T-helper 1 cell treated with Interleukin-12 subunit alpha and Interleukin-12 subunit beta and Interleukin-4 antibody, amounts not matched to agents 30 μg/mL and 1 μg/mL, for 36 hours (primary cell): ENCODE data around the gene MARCHF6.
A peak's percentile ranks its signal among the peaks of the same experiment; 100 is the strongest.
"Not testable (repeated sequence)": the region's sequence is repeated elsewhere in the genome, so short reads cannot be mapped to it uniquely, and the experiment has no call there.

Experiments used
- H3K27ac Mint-ChIP-seq: one replicate; pipeline ENCODE4 v1.8.0; 2021; ENCODE audit warnings: mild to moderate bottlenecking, mixed read lengths
- H3K27me3 Mint-ChIP-seq: one replicate; pipeline ENCODE4 v1.8.0; 2021; ENCODE audit warnings: low read depth, mixed read lengths
- H3K36me3 Mint-ChIP-seq: one replicate; pipeline ENCODE4 v1.8.0; 2021; ENCODE audit warnings: low read depth, mixed read lengths
- H3K4me1 Mint-ChIP-seq: one replicate; pipeline ENCODE4 v1.8.0; 2021; ENCODE audit warnings: low read depth, mixed read lengths
- H3K4me3 Mint-ChIP-seq: one replicate; pipeline ENCODE4 v1.8.0; 2021; ENCODE audit warnings: mild to moderate bottlenecking, moderate library complexity, mixed read lengths
- H3K9me3 Mint-ChIP-seq: one replicate; pipeline ENCODE4 v1.8.0; 2021; ENCODE audit warnings: mixed read lengths

The MARCHF6 gene, protein sequence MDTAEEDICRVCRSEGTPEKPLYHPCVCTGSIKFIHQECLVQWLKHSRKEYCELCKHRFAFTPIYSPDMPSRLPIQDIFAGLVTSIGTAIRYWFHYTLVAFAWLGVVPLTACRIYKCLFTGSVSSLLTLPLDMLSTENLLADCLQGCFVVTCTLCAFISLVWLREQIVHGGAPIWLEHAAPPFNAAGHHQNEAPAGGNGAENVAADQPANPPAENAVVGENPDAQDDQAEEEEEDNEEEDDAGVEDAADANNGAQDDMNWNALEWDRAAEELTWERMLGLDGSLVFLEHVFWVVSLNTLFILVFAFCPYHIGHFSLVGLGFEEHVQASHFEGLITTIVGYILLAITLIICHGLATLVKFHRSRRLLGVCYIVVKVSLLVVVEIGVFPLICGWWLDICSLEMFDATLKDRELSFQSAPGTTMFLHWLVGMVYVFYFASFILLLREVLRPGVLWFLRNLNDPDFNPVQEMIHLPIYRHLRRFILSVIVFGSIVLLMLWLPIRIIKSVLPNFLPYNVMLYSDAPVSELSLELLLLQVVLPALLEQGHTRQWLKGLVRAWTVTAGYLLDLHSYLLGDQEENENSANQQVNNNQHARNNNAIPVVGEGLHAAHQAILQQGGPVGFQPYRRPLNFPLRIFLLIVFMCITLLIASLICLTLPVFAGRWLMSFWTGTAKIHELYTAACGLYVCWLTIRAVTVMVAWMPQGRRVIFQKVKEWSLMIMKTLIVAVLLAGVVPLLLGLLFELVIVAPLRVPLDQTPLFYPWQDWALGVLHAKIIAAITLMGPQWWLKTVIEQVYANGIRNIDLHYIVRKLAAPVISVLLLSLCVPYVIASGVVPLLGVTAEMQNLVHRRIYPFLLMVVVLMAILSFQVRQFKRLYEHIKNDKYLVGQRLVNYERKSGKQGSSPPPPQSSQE

GRCh38 chr5:10353241-10354047 is at the start of gene MARCHF6:
TSS of gene MARCHF6 (plus strand) at chr5:10353695. CDS start at chr5:10353899, 204 bp downstream.
- peaks cover 30% of the 10 kb centered on the region for H3K4me1 Mint-ChIP-seq
- H3K4me3 Mint-ChIP-seq, result peak within 1 kb of the TSS; percentile 98
- H3K9me3 Mint-ChIP-seq, result no peaks in the 10 kb centered on the region
- peak within 1 kb of the TSS; percentile 99 for H3K27ac Mint-ChIP-seq
- H3K27me3 Mint-ChIP-seq, result no peaks in the 10 kb centered on the region
- no peaks in the 10 kb centered on the region for H3K36me3 Mint-ChIP-seq

DNA sequence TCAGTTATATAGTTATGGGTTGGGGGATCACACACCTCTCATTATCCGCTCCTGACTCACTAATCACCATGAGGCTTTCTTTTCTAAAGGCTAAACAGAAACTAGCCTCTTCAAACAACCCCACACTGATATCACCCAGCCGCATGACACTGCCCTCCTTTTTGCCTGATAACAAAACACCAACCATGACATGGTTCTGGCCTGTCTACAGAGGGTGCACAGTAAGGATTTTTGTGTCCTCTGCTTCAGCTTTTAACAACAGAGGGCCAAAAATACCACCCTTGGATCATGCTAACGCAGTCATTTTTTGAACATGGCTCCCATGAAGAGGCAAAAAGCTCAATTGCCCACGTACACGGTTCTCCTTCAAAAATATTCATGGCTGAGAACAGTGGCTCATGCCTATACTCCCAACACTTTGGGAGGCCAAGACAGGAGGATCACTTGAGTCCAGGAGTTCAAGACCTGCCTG is 49.8 kb upstream of the MARCHF6 start:
- Mint-ChIP-seq H3K9me3 (no peaks in the 10 kb centered on the region), H3K4me1 (peaks cover 4% of the 10 kb centered on the region), H3K27me3 (peaks cover 36% of the 10 kb centered on the region), H3K4me3 (no peak overlapping the region), H3K36me3 (no peaks in the 10 kb centered on the region), H3K27ac (no peak overlapping the region)

DNA sequence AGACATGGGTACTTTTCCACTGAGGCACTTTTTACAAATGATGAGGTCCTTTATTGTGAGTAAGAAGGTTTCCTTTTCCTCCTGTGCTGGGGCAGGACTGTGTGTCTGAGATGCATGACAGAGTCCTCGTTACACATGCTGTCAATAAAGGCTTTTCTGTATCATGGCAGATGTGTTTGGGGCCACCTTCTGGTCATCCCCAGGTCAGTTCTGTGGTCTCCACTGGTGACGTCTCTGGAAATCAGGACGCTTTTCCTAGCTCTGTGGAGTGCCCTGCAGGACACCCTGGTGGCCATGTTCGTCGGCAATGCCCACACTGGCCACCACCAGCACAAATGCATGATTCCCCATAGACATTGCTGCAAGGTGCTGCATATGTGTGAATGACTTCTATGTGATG is 48.6 kb upstream of the MARCHF6 start:
- H3K9me3 Mint-ChIP-seq, result no peaks in the 10 kb centered on the region
- no peak overlapping the region for H3K27ac Mint-ChIP-seq
- no peaks in the 10 kb centered on the region for H3K36me3 Mint-ChIP-seq
- no peak overlapping the region for H3K4me3 Mint-ChIP-seq
- peaks cover 4% of the 10 kb centered on the region for H3K4me1 Mint-ChIP-seq
- H3K27me3 Mint-ChIP-seq, result peaks cover 45% of the 10 kb centered on the region

DNA sequence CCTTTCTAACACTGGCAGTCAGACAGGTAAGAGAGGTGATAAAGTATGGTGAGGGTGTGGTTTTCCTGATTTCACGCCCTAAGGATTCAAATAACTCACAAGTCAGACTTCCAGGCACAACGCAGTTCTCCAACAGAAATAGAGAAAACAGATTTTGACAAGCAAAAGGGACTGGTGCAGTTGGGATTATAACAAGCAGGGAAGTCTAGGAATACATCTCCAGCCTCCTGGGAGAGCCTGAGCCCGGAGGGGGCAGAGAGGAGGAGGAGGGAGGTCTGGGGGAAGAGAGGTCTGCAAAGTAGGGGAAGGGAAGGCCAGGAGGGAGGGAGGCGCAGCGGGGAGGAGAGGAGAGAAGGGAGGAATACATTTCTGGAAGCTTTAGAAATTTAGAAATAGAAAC is 47.4 kb upstream of the MARCHF6 start:
- Mint-ChIP-seq H3K27ac (no peak overlapping the region), H3K9me3 (no peaks in the 10 kb centered on the region), H3K4me3 (no peak overlapping the region), H3K4me1 (peaks cover 8% of the 10 kb centered on the region), H3K27me3 (peaks cover 48% of the 10 kb centered on the region), H3K36me3 (no peaks in the 10 kb centered on the region)

- H3K9me3 Mint-ChIP-seq, result no peaks in the 10 kb centered on the region
- H3K27me3 Mint-ChIP-seq, result peaks cover 49% of the 10 kb centered on the region
- peak overlapping the region; percentile 76 for H3K4me3 Mint-ChIP-seq
- no peak overlapping the region for H3K27ac Mint-ChIP-seq
- no peaks in the 10 kb centered on the region for H3K36me3 Mint-ChIP-seq
- H3K4me1 Mint-ChIP-seq, result peaks cover 8% of the 10 kb centered on the region
Observed at GRCh38 chr5:10306806-10307205, 46.7 kb upstream of the MARCHF6 start.

DNA sequence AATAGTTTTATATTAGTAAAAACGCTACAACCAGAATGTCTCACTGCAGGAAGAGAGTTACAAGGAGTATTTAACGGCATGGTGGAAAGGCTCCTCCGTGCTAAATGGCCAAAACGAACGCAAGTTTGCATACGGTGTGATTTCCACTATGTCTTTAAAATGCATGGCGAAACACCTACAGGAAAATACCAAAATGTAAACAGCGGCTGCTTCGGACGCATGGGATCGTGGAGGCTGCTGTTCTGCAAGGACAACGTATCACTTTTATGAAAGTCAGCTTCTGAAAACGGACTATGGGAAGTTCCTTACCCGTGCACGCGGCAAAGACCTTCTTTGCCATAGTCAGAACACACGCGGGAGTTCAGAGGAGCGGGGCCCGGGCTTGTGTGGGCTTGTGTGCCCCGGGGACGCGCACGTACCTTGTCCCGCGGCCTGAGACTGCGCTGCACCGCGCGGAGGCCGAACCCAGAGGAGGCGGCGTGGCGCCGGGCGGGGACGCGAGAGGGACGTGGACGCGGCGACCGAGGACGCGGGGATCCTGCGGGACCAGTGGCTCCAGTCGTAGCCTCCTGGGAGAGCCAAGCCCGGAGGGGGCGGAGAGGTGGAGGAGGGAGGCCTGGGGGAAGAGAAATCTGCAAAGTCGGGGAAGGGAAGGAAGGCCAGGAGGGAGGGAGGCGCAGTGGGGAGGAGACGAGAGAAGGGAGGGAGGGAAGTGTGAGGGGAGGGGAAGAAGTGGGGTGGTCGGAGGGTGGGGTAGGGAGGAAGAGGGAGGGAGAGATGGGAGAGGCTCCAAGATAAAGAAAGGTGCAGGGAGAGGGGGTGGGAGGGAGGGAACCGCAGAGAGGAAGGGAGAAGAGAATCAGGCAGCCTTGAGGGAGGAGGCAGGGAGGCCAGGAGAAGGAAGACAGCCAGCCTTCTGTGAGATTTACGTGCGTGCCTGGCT is 46.0 kb upstream of the MARCHF6 start, which contains the start of gene CMBL:
Gene CMBL (minus strand): TSS at position 697 of the 943 bp plus-strand sequence. CDS start 17,140 bp downstream, outside the sequence.
- Mint-ChIP-seq H3K27me3 (peaks cover 49% of the 10 kb centered on the region), H3K4me3 (peak within 1 kb of the TSS; percentile 76), H3K36me3 (no peaks in the 10 kb centered on the region), H3K27ac (no peak within 1 kb of the TSS), H3K4me1 (peaks cover 8% of the 10 kb centered on the region), H3K9me3 (no peaks in the 10 kb centered on the region)

GRCh38 chr5:10308844-10309243 is 44.7 kb upstream of the MARCHF6 start:
- peaks cover 8% of the 10 kb centered on the region for H3K4me1 Mint-ChIP-seq
- H3K27me3 Mint-ChIP-seq, result peaks cover 53% of the 10 kb centered on the region
- H3K4me3 Mint-ChIP-seq, result peak overlapping the region; percentile 17
- no peaks in the 10 kb centered on the region for H3K36me3 Mint-ChIP-seq
- no peak overlapping the region for H3K27ac Mint-ChIP-seq
- no peaks in the 10 kb centered on the region for H3K9me3 Mint-ChIP-seq

DNA sequence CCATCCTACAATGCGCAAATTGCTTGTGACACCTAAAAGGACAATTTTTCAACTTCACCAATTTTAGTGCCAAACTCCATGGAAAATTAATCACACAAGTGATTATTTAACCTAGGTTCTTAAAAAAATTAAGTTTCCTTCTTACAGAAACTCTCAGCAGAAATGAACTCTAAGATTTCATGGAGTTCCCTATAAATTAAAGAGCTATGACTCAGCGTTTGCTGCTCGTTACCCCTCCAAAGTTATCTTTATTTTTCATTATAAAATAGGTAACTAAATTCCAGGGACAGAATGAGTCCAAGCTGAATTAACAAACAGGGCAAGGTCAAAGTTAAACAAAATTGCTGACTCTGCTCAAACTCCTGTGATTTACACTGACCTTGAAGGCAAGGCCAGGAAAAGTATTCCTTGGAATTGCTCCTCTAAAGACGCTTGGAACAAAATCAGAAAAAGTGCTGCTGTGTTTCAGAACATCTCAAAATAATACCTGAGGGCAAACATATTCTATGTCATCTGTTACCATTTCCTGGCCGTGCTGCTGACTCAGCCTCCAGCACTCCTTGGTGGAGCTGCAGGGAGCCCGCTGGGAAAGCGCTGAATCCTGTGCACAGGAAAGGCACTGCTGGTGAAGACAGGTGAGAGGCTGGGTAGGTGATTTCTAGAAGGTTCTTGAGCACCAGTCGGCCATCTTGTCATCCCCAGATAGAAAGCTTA is 43.3 kb upstream of the MARCHF6 start:
- no peaks in the 10 kb centered on the region for H3K9me3 Mint-ChIP-seq
- H3K27me3 Mint-ChIP-seq, result peaks cover 44% of the 10 kb centered on the region

DNA sequence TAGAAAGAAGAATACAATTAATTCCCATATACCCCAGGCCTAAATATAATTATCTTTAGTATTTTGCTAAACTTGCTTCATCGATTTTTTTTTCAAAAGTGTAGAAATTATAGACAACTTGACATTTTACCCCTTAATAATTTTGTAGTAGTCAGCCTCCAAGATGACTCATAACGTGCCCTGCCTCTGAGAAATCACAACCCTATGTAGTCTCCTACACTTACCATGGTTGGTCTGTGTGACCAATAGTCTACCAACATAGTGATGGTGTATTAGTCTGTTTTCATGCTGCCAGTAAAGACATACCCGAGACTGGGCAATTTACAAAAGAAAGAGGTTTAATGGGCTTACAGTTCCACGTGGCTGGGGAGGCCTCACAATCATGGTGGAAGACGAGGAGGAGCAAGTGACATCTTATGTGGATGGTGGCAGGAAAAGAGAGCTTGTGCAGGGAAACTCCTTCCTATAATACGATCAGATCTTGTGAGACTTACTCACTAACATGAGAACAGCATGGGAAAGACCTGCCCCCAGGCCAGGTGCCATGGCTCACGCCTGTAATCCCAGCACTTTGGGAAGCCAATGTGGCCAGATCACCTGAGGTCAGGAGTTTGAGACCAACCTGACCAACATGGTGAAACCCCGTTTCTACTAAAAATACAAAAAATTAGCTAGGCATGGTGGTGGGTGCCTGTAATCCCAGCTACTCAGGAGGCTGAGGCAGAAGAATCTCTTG is 42.5 kb upstream of the MARCHF6 start:
- not testable (repeated sequence) for H3K36me3 Mint-ChIP-seq, H3K9me3 Mint-ChIP-seq, H3K27ac Mint-ChIP-seq, H3K4me1 Mint-ChIP-seq, H3K4me3 Mint-ChIP-seq
- peaks cover 39% of the 10 kb centered on the region for H3K27me3 Mint-ChIP-seq

More for the DNA sequence above, 43.3 kb upstream of the MARCHF6 start:
- H3K36me3 Mint-ChIP-seq, result no peaks in the 10 kb centered on the region
- no peak overlapping the region for H3K4me3 Mint-ChIP-seq
- H3K4me1 Mint-ChIP-seq, result peaks cover 8% of the 10 kb centered on the region
- H3K27ac Mint-ChIP-seq, result no peak overlapping the region

DNA sequence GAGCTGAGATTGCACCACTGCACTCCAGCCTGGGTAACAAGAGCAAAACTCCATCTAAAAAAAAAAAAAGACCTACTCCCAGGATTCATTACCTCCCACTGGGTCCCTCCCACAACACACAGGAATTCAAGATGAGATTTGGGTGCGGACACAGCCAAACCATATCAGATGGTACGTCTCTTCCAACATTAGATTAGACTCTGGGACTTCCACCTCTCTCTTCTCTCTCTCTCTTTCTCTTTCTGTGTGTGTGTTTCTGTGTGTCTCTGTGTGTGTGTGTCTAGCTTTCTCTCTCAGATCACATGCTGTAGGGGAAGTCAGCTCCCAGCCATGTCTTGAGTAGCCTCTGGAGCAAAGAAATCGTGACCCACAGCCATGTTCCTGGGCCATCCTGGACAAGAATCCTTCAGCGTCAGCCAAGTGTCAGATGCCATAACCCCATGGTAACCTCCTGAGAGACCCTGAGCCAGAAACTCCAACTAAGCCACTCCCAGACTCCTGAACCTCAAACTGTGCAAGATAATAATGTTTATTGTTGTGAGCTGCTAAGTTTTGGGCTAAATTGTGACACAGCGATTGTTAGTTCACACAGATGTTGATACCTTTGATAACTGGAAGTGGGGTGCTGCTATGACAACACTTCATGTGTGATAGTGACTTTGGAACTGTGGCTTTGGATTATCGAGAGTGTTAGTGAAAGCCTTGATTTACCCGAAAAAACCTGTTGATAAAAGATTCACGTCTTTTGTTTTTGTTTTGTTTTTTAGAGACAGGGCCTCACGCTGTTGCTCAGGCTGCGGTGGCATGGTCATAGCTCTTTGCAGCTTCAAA is 41.7 kb upstream of the MARCHF6 start:
- Mint-ChIP-seq H3K27me3 (peaks cover 31% of the 10 kb centered on the region), H3K27ac (no peak overlapping the region), H3K4me3 (no peak overlapping the region), H3K4me1 (peaks cover 8% of the 10 kb centered on the region), H3K9me3 (no peaks in the 10 kb centered on the region), H3K36me3 (no peaks in the 10 kb centered on the region)

DNA sequence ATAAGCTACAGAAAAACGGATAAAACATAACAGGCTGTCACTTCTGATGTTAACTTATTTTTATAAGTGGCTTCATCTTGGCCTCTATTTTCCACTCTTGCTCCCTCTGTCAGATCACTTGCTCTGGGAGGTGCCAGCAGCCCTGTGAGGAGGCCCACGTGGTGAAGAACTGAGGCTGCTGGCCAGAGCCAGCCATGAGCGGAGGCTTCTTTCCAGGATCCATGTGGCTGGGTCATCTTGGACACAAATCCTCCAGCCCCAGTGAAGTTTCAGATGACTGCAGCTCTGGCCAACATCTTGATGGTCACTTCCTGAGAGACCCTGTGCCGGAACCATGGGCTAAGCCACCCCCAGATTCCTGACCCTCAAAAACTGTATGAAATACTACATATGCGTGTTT is 38.3 kb upstream of the MARCHF6 start:
- peaks cover 8% of the 10 kb centered on the region for H3K27me3 Mint-ChIP-seq
- H3K4me3 Mint-ChIP-seq, result no peak overlapping the region
- no peak overlapping the region for H3K27ac Mint-ChIP-seq
- H3K36me3 Mint-ChIP-seq, result no peaks in the 10 kb centered on the region
- H3K9me3 Mint-ChIP-seq, result no peaks in the 10 kb centered on the region
- peaks cover 6% of the 10 kb centered on the region for H3K4me1 Mint-ChIP-seq
